Uterus (tissue), 4 donors: ENCODE results near the gene GSTT2B. TPM values are rescaled to one million over a fixed set of nuclear protein-coding genes. Genes with fewer than 3 reads are reported as not detected.
"Not testable (repeated sequence)": the region's sequence is repeated elsewhere in the genome, so short reads cannot be mapped to it uniquely, and the experiment has no call there.

Experiments used
- DNase-seq, 2 donors: peaks; one replicate each; pipeline ENCODE4 v3.0.0-alpha.2; 2019 to 2020
- H3K27ac ChIP-seq, 2 donors: fragments of 200-600 bp; sonication (generic); 1 replicate in 1 of 2; 2 replicates in 1 of 2; pipeline ENCODE4 v1.5.1; 2016 to 2018
- H3K27me3 ChIP-seq, 2 donors: fragments of 200-600 bp; sonication (generic); one replicate each; pipeline ENCODE4 v1.5.1; 2018 to 2019; ENCODE audit warnings: control low read depth in 1 of 2
- H3K36me3 ChIP-seq, 2 donors: fragments of 200-600 bp; sonication (generic); one replicate each; pipeline ENCODE4 v1.5.1; 2019; ENCODE audit warnings: control low read depth in 1 of 2
- H3K4me1 ChIP-seq, 2 donors: fragments of 200-600 bp; sonication (generic); one replicate each; pipeline ENCODE4 v1.5.1; 2018 to 2019; ENCODE audit warnings: control low read depth in 1 of 2
- H3K4me3 ChIP-seq, 2 donors: fragments of 200-600 bp; sonication (generic); 1 replicate in 1 of 2; 2 replicates in 1 of 2; pipeline ENCODE4 v1.5.1; 2018 to 2019; ENCODE audit warnings: mild to moderate bottlenecking in 1 of 2
- H3K9me3 ChIP-seq, 2 donors: fragments of 200-600 bp; sonication (generic); one replicate each; pipeline ENCODE4 v1.5.1; 2019; ENCODE audit warnings: control low read depth in 1 of 2
- POLR2A ChIP-seq, 2 donors: fragments of 450-650 bp; IDR thresholded peaks; one replicate each; pipeline ENCODE4 v1.6.1; 2016; ENCODE audit warnings: antibody characterized with exemption in 2 of 2, mild to moderate bottlenecking in 1 of 2, moderate library complexity in 1 of 2
- intact Hi-C: fragments of 100-400 bp; cut with DNase I; formaldehyde crosslinking; loops from one replicate; pipeline ENCODE4 v1.15.1; 2023; ENCODE audit warnings: low total_unique reads
- total RNA-seq, 4 donors: library from RNA; depleted of rRNA in 3 of 4; stranded (reverse); fragments of >200 nt in 3 of 4; gene quantifications; one replicate each; pipeline versions ENCODE4 v1.1.0 to v1.2.4, GENCODE V29; 2014 to 2023
- TF ChIP-seq, protein P1 (sequence below), 4 experiments: fragments of 200-600 bp in 2 of 4; fragments of 450-650 bp in 2 of 4; sonication (generic) in 2 of 4; IDR thresholded peaks; one replicate each; pipeline ENCODE4 v1.5.1; 2016 to 2019; ENCODE audit warnings: antibody characterized with exemption in 4 of 4, mild to moderate bottlenecking in 2 of 4, moderate library complexity in 1 of 4
- donor health status: DM: yes; HTN: yes; CAD: no.

The GSTT2B gene
- total RNA-seq, 4 donors from 2014 or later, result 2.1 to 7.6 (median 4.9) TPM

DNA sequence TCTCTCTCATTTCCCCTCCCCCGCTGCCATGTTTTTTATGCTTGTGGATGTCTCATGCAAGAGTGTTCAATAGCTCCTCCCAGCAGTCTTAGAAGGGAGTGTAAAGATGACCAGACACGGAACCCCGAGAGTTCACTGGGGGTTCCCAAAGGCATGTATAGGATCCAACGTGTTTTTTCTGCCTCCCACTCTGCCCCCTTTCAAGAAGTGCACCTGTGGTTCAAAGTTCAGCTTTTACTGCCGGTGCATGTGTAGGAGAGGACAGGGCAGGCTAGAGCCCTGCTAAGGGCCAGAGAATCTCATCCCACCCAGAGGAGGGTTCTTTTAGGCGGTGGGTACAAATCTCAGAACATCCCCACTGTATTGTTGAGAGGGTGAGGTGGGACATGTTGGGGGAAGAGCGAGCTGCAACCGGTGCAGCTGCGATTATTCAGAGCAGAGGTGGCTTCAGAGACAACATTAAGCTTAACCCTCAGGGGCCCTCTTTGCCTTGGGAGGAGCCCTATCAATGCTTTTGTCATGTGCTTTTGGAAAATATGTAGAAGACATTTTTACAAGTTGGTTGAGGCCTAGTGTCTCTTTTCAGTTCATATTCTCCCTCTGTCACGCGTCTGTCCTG, 52.3 kb downstream of the GSTT2B start:
- Histone ChIP-seq H3K27me3 (no peaks in the 10 kb centered on the region), H3K27ac (no peak overlapping the region), H3K9me3 (no peaks in the 10 kb centered on the region), H3K36me3 (no peaks in the 10 kb centered on the region), H3K4me1 (no peaks in the 10 kb centered on the region), H3K4me3 (no peak overlapping the region)
- no peak for TF ChIP-seq POLR2A (IDR thresholded peaks at IDR 0.05)
- TF ChIP-seq, protein P1, sequence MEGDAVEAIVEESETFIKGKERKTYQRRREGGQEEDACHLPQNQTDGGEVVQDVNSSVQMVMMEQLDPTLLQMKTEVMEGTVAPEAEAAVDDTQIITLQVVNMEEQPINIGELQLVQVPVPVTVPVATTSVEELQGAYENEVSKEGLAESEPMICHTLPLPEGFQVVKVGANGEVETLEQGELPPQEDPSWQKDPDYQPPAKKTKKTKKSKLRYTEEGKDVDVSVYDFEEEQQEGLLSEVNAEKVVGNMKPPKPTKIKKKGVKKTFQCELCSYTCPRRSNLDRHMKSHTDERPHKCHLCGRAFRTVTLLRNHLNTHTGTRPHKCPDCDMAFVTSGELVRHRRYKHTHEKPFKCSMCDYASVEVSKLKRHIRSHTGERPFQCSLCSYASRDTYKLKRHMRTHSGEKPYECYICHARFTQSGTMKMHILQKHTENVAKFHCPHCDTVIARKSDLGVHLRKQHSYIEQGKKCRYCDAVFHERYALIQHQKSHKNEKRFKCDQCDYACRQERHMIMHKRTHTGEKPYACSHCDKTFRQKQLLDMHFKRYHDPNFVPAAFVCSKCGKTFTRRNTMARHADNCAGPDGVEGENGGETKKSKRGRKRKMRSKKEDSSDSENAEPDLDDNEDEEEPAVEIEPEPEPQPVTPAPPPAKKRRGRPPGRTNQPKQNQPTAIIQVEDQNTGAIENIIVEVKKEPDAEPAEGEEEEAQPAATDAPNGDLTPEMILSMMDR (IDR thresholded peaks at IDR 0.05), result no peak
- intact Hi-C loops, result no loop called here
- DNase-seq, result no peak

DNA sequence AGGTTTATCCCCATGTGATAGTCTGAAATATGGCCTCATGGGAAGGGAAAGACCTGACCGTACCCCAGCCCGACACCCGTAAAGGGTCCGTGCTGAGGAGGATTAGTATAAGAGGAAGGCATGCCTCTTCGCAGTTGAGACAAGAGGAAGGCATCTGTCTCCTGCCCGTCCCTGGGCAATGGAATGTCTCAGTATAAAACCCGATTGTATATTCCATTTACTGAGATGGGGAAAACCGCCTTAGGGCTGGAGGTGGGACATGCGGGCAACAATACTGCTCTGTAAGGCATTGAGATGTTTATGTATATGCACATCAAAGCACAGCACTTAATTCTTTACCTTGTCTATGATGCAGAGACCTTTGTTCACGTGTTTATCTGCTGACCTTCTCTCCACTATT, 53.6 kb downstream of the GSTT2B start:
- H3K9me3 ChIP-seq, H3K27me3 ChIP-seq, DNase-seq, H3K4me3 ChIP-seq, H3K36me3 ChIP-seq, H3K4me1 ChIP-seq, H3K27ac ChIP-seq, intact Hi-C loops: not testable (repeated sequence)

Other genes with a start within 250 kb of the GSTT2B start
- 10 to 100 TPM in 1 of 4 donors, 1 to 10 TPM in 3; 3.6 to 13.8 (median 6.2) TPM for gene ZNF70, start 210.1 kb downstream of the GSTT2B start, total RNA-seq
- gene VPREB3, start 206.8 kb downstream of the GSTT2B start, total RNA-seq, result not detected
- gene C22orf15, start 198.2 kb downstream of the GSTT2B start, total RNA-seq, result under 1 TPM in 2 of 4 donors, not detected in 2; 0.41 to 0.55 TPM
- 10 to 100 TPM in 1 of 4 donors, under 1 TPM in 1, not detected in 2; 0.88 to 21.0 TPM for gene CHCHD10, start 193.2 kb downstream of the GSTT2B start, total RNA-seq
- 10 to 100 TPM in 1 of 4 donors, 1 to 10 TPM in 2, not detected in 1; 7.6 to 35.8 (median 8.7) TPM for gene MMP11, start 188.3 kb downstream of the GSTT2B start, total RNA-seq
- gene SMARCB1, start 174.2 kb downstream of the GSTT2B start, total RNA-seq, result 10 to 100 TPM; 39.1 to 64.4 (median 51.6) TPM
- gene DERL3, start 122.2 kb downstream of the GSTT2B start, total RNA-seq, result 1 to 10 TPM in 1 of 4 donors, under 1 TPM in 1, not detected in 2; 0.95 to 1.2 TPM
- gene SLC2A11, start 103.3 kb downstream of the GSTT2B start, total RNA-seq, result 10 to 100 TPM in 3 of 4 donors, under 1 TPM in 1; under 0.01 to 63.3 (median 15.0) TPM
- 100 to 1,000 TPM in 2 of 4 donors, 10 to 100 TPM in 2; 77.1 to 189 (median 124) TPM for gene MIF, start 66.8 kb downstream of the GSTT2B start, total RNA-seq
- 1 to 10 TPM in 1 of 4 donors, under 1 TPM in 2, not detected in 1; 0.26 to 3.4 (median 0.48) TPM for gene DDTL, start 5.7 kb upstream of the GSTT2B start, total RNA-seq
- 10 to 100 TPM; 26.5 to 58.7 (median 48.0) TPM for gene DDT, start 13.2 kb upstream of the GSTT2B start, total RNA-seq
- not detected for gene GSTT2, start 18.9 kb upstream of the GSTT2B start, total RNA-seq
- gene GSTT4, start 44.3 kb upstream of the GSTT2B start, total RNA-seq, result not detected
- 10 to 100 TPM; 10.2 to 86.5 (median 39.8) TPM for gene CABIN1, start 50.1 kb upstream of the GSTT2B start, total RNA-seq
- 10 to 100 TPM in 1 of 4 donors, 1 to 10 TPM in 2, under 1 TPM in 1; 0.88 to 17.6 (median 2.8) TPM for gene SUSD2, start 220.3 kb upstream of the GSTT2B start, total RNA-seq